Activated naive CD8-positive, alpha-beta T cell treated with anti-CD3 and anti-CD28 coated beads for 36 hours (primary cell): ENCODE results near the gene ZNF883. TPM values are rescaled to one million over a fixed set of nuclear protein-coding genes. Genes with fewer than 3 reads are reported as not detected.

Experiments
- total RNA-seq, 2 experiments: library from RNA; stranded (reverse); gene quantifications; one replicate each; pipeline ENCODE4 v1.2.3, GENCODE V29; 2021

The ZNF883 gene
- total RNA-seq, 2 experiments from 2014 or later = 1.9 to 2.1 TPM

Other genes with a start within 250 kb of the ZNF883 start
- not detected for gene SLC46A2, start 121.3 kb downstream of the ZNF883 start, total RNA-seq
- 1 to 10 TPM; 1.7 to 2.5 TPM for gene ZFP37, start 44.5 kb upstream of the ZNF883 start, total RNA-seq
- gene SLC31A2, start 138.8 kb upstream of the ZNF883 start, total RNA-seq = 1 to 10 TPM; 3.2 to 3.4 TPM
- gene FKBP15, start 209.1 kb upstream of the ZNF883 start, total RNA-seq = 10 to 100 TPM; 28.4 to 28.5 TPM
- 10 to 100 TPM; 16.7 to 16.8 TPM for gene SLC31A1, start 209.4 kb upstream of the ZNF883 start, total RNA-seq